CD4-positive, alpha-beta T cell treated with Interleukin-21 for 1 hour (primary cell): ENCODE results near the gene CASP8AP2.
"Not testable (repeated sequence)": the region's sequence is repeated elsewhere in the genome, so short reads cannot be mapped to it uniquely, and the experiment has no call there.

ENCODE experiments used
- DNase-seq: peaks from one replicate; pipeline ENCODE4 v3.0.0-alpha.2; 2020

The CASP8AP2 gene

DNA sequence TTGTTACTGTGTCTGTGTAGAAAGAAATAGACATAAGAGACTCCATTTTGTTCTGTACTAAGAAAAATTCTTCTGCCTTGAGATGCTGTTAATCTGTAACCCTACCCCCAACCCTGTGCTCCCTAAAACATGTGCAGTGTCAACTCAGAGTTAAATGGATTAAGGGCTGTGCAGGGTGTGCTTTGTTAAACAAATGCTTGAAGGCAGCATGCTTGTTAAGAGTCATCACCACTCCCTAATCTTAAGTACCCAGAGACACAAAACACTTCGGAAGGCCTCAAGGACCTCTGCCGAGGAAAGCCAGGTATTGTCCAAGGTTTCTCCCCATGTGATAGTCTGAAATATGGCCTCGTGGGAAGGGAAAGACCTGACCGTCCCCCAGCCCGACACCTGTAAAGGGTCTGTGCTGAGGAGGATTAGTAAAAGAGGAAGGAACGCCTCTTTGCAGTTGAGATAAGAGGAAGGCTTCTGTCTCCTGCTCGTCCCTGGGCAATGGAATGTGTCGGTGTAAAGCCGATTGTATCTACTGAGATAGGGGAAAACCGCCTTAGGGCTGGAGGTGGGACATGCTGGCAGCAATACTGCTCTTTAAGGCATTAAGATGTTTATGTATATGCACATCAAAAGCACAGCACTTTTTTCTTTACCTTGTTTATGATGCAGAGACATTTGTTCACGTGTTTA lies 61.3 kb downstream of the CASP8AP2 start:
- not testable (repeated sequence) for DNase-seq

DNA sequence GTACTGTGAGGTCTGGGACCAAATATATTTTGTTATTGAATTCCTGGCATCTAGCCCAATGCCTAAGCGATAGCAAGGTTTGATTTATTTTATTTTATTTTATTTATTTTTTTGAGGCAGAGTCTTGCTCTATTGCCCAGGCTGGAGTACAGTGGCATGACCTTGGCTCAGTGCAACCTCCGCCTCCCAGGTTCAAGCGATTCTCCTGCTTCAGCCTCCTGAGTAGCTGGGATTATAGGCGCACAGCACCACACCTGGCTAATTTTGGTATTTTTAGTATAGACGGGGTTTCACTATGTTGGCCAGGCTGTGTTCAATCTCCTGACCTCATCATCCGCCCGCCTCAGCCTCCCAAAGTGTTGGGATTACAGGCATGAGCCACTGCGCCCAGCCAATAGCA lies 62.9 kb downstream of the CASP8AP2 start:
- DNase-seq: not testable (repeated sequence)

GRCh38 chr6:89894169-89894568 lies 64.5 kb downstream of the CASP8AP2 start, which contains the start of gene GJA10:
GJA10 (plus strand) TSS chr6:89894469; CDS start chr6:89894469, 0 bp downstream.
- no peak for DNase-seq

DNA sequence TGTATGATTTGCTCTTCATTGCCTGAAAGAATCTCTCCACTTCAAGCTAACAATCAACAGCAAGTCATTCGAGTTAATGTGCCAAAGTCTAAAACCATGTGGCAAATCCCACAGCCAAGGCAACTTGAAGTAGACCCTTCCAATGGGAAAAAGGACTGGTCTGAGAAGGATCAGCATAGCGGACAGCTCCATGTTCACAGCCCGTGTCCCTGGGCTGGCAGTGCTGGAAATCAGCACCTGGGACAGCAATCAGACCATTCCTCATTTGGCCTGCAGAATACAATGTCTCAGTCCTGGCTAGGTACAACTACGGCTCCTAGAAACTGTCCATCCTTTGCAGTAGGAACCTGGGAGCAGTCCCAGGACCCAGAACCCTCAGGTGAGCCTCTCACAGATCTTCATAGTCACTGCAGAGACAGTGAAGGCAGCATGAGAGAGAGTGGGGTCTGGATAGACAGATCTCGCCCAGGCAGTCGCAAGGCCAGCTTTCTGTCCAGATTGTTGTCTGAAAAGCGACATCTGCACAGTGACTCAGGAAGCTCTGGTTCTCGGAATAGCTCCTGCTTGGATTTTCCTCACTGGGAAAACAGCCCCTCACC lies 65.7 kb downstream of the CASP8AP2 start:
- no peak for DNase-seq

DNA sequence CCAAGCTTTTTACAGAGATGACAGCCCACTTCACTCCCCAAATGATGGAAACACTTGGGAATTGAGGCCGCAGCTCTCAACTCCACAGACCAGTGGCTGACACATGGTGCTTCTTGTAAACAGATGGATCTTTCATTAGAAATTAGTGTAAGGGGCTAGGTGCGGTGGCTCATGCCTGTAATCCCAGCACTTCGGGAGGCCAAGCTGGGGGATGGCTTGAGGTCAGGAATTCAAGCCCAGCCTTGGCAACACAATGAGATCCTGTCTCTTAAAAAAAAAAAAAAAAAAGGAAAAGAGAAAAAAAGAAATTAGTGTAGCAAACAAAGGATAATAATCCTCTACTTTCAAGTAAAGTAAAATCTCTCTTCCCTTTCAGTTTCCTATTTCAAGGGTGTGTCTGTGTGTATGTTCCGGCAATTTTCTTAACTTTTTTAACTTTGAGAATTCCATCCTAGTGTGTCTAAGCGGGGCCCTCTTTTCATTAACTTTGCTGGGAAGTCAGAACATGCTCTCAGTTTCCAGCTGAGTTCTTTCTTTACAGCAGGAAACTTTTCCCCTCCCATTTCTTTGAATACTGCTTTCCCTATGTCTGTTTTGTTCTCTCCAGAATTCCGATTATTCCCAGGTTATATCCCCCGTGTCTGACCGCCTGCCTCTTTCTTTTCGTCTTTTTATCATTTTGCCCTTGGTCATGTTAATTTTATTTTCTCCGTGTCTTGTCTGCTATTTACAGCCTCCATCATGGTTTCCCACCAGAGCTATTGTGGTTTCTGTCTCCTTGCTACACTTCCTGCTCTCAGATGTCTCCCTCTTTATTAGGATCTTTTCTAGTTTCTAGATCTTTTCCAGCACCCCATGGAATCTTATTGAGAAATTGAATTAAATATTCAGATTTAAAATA lies 80.6 kb downstream of the CASP8AP2 start:
- not testable (repeated sequence) for DNase-seq

DNA sequence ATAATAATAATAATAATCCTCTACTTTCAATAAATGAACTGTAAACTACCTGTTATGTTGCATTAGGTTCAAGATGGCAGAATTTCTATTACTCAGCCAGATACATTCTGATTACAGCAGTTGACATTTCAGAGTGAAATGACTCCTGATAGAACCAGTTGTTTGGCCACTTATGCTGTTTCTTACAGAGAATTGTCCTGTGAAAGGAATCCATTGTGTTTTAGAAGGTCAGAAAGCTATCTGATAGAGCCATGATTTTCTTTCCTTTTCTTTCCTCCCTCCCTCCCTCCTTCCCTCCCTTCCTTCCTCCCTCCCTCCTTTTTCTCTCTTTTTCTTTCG lies 81.2 kb downstream of the CASP8AP2 start:
- DNase-seq: no peak

DNA sequence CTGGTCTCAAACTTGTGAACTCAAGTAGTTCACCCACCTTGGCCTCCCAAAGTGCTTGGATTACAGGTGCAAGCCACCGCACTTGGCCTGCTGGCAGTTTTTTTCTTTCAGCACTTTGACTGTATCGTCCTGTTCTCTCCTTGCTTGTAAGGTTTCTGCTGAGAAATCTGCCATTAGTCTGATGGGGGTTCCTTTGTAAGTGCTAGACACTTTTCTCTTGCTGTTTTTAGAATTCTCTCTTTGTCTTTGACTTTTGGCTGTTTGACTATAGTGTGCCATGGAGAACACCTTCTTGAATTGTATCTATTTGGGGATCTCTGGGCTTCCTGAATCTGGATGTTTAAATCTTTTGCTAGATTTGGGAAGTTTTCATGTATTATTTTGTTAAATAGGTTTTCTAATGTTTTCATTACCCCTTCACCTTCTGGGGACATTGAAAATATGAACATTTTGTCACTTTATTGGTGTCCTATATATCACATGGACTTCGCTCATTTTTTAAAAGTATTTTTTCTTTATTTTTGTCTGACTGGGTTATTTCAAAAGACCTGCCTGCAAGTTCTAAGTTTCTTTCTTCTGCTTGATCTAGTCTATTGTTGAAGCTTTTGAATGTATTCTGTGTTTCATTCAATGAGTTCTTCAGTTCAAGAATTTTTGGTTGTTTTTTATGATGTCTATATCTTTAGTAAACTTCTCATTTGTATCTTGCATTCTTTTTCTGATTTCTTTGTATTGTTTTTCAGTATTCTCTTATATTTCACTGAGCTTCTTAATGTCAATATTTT lies 86.6 kb downstream of the CASP8AP2 start:
- DNase-seq: no peak

DNA sequence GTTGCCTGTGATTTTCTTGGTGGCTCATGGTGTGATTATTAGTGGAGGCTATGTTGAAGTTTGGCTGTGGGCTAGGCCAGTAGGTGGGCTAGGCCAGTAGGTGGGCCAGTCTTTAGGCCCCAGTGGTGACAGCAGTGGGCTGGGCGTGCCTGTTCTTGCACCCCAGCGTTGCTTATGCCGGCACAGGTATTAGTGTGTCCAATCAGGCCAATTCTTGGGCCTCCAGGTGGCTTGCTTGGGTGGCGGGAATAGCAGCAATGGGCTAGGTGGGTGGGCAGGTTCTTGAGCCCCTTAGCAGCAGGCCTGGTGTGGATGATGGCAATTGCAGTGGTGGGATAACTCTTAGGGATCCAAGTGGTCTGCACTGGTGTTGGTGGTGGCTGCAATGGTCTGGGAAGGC lies 87.5 kb downstream of the CASP8AP2 start:
- DNase-seq: no peak

GRCh38 chr6:89917801-89918366 lies 88.2 kb downstream of the CASP8AP2 start:
- DNase-seq: no peak
